ENCODE results near the gene PAQR3.

DNA sequence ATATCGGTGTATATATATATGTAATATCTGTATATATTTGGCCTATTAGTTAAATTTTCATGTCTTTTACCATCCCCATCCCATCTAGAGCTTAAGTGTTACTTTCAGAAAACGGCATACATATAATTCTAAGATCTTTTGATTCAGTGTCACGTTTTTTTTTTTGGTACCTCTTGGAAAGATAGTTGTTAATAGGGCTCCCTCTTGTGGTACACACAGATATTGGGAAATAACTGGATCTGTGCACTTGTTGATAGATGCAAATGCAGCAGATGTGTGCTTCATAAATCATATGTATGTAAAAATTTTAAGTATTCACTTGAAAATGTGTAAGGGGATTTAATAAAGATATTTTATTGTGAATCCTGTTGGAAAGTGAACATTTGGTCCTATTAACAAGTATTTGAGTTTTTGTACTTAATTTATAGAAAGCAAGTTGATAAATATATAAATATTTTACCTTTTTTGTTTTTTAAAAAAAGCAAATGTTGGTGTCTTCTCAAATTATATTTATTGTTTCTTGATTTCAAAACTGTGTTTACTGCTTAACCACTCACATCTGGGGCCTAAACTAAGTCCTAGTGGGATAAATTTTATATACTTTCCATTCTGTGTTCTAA lies 74.7 kb downstream of the PAQR3 start:
- TF ChIP-seq, protein P1, sequence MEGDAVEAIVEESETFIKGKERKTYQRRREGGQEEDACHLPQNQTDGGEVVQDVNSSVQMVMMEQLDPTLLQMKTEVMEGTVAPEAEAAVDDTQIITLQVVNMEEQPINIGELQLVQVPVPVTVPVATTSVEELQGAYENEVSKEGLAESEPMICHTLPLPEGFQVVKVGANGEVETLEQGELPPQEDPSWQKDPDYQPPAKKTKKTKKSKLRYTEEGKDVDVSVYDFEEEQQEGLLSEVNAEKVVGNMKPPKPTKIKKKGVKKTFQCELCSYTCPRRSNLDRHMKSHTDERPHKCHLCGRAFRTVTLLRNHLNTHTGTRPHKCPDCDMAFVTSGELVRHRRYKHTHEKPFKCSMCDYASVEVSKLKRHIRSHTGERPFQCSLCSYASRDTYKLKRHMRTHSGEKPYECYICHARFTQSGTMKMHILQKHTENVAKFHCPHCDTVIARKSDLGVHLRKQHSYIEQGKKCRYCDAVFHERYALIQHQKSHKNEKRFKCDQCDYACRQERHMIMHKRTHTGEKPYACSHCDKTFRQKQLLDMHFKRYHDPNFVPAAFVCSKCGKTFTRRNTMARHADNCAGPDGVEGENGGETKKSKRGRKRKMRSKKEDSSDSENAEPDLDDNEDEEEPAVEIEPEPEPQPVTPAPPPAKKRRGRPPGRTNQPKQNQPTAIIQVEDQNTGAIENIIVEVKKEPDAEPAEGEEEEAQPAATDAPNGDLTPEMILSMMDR (IDR thresholded peaks at IDR 0.05; ENCODE audit: borderline replicate concordance, extremely low read depth, low read length, poor library complexity, severe bottlenecking): peak; percentile 84
- TF ChIP-seq EZH2 (IDR thresholded peaks at IDR 0.05; ENCODE audit: borderline replicate concordance, low read depth, low read length, severe bottlenecking): no peak
